CD4-positive, alpha-beta T cell (primary cell): ENCODE measurements around the gene ACSL4. TPM values are rescaled to one million over a fixed set of nuclear protein-coding genes. Genes with fewer than 3 reads are reported as not detected.
A peak's percentile ranks its signal among the peaks of the same experiment; 100 is the strongest.

Source experiments
- ATAC-seq: fragments of 200-7000 bp; cut with Tn5 transposase; one replicate; pipeline ENCODE4 v1.10.0; 2022; ENCODE audit warnings: mild to moderate bottlenecking; ENCODE audit not compliant: poor library complexity
- CTCF ChIA-PET: fragments of 350-600 bp; sonication (Branson Sonifier 250); formaldehyde crosslinking; loops from one replicate; lab custom pipeline; 2021; ENCODE audit warnings: antibody characterized with exemption, inconsistent platforms; lab: Charles Lee
- POLR2A ChIA-PET: fragments of 350-600 bp; sonication (Branson Sonifier 250); formaldehyde crosslinking; loops from one replicate; lab custom pipeline; 2021; ENCODE audit warnings: antibody characterized with exemption, inconsistent platforms; lab: Charles Lee
- DNase-seq, 14 experiments: peaks; one replicate each; pipeline ENCODE4 v3.0.0-alpha.2; 2013 to 2020; ENCODE audit warnings: mixed read lengths in 2 of 14
- H3K27ac ChIP-seq, 2 donors: one replicate each; pipeline versions ENCODE4 v1.5.1 to v1.7.0; 2013; ENCODE audit warnings: low read length in 2 of 2, low read depth in 1 of 2, mild to moderate bottlenecking in 1 of 2
- H3K27me3 ChIP-seq, 2 experiments: 1 replicate in 1 of 2; 2 replicates in 1 of 2; pipeline versions ENCODE4 v1.6.1 to v1.7.0; 2013; ENCODE audit warnings: low read length in 2 of 2, control low read depth in 1 of 2, mild to moderate bottlenecking in 1 of 2, moderate library complexity in 1 of 2; ENCODE audit not compliant: insufficient read depth in 2 of 2, control insufficient read depth in 1 of 2
- H3K36me3 ChIP-seq: one replicate; pipeline ENCODE4 v1.6.1; 2013; ENCODE audit warnings: low read length, control low read depth; ENCODE audit not compliant: insufficient read depth
- H3K4me1 ChIP-seq: one replicate; pipeline ENCODE4 v1.6.1; 2013; ENCODE audit warnings: low read length, control low read depth; ENCODE audit not compliant: insufficient read depth
- H3K4me3 ChIP-seq: one replicate; pipeline ENCODE4 v1.5.1; 2013; ENCODE audit warnings: mild to moderate bottlenecking, low read length, moderate library complexity
- H3K9me3 ChIP-seq, 2 experiments: 1 replicate in 1 of 2; 2 replicates in 1 of 2; pipeline versions ENCODE4 v1.6.1 to v1.7.0; 2013; ENCODE audit warnings: low read length in 2 of 2, mild to moderate bottlenecking in 2 of 2, control low read depth in 1 of 2, moderate library complexity in 1 of 2; ENCODE audit not compliant: control insufficient read depth in 1 of 2, insufficient read depth in 1 of 2
- H3K27ac Mint-ChIP-seq: one replicate; pipeline ENCODE4 v1.8.0; 2020; ENCODE audit warnings: mixed read lengths
- H3K27me3 Mint-ChIP-seq: one replicate; pipeline ENCODE4 v1.8.0; 2021; ENCODE audit warnings: mixed read lengths
- H3K36me3 Mint-ChIP-seq: one replicate; pipeline ENCODE4 v1.8.0; 2021; ENCODE audit warnings: low read depth, mixed read lengths
- H3K4me1 Mint-ChIP-seq: one replicate; pipeline ENCODE4 v1.8.0; 2021; ENCODE audit warnings: low read depth, mixed read lengths
- H3K4me3 Mint-ChIP-seq: one replicate; pipeline ENCODE4 v1.8.0; 2020; ENCODE audit warnings: mild to moderate bottlenecking, mixed read lengths
- H3K9me3 Mint-ChIP-seq: one replicate; pipeline ENCODE4 v1.8.0; 2020; ENCODE audit warnings: mixed read lengths
- CTCF ChIP-seq: fragments of 200-600 bp; IDR thresholded peaks from one replicate; pipeline ENCODE4 v1.8.0; 2022; ENCODE audit warnings: antibody characterized with exemption, mild to moderate bottlenecking
- intact Hi-C, 2 experiments: fragments of 100-400 bp; cut with DNase I in 1 of 2; cut with micrococcal nuclease in 1 of 2; formaldehyde crosslinking; loops; one replicate each; pipeline versions ENCODE4 v1.15.1 to v1.9.0; 2023 to 2025; cut with DNase I, micrococcal nuclease
- total RNA-seq, 174 experiments: library from RNA in 2 of 174; stranded (reverse) in 2 of 174; gene quantifications; one replicate each; pipeline ENCODE4 v1.2.3 and lab custom pipeline; 2021 to 2026

ACSL4 gene
- total RNA-seq, 2 experiments from 2014 or later, result 11.1 to 14.5 TPM

GRCh38 chrX:109624641-109625616 lies 108.1 kb downstream of the ACSL4 start, which contains the start of gene KCNE5:
TSS of gene KCNE5 (minus strand) at chrX:109625172. CDS start at chrX:109625020, 152 bp downstream.
- DNase-seq, result peak in 2 of 14 experiments; percentile 2 to 4
- Mint-ChIP-seq H3K9me3 (no peaks in the 10 kb centered on the region), H3K4me3 (no peak within 1 kb of the TSS), H3K27ac (no peak within 1 kb of the TSS), H3K27me3 (no peaks in the 10 kb centered on the region), H3K36me3 (no peaks in the 10 kb centered on the region), H3K4me1 (no peaks in the 10 kb centered on the region)
- Histone ChIP-seq H3K27me3 (no peaks in the 10 kb centered on the region), H3K27ac (no peak within 1 kb of the TSS), H3K4me1 (no peaks in the 10 kb centered on the region), H3K4me3 (no peak within 1 kb of the TSS), H3K9me3 (no peaks in the 10 kb centered on the region), H3K36me3 (no peaks in the 10 kb centered on the region)
- intact Hi-C loops, result no loop called here
- no peak for TF ChIP-seq CTCF
- ChIA-PET POLR2A (no interaction called here), CTCF (no interaction called here)
- ATAC-seq, result no peak

- H3K4me3 ChIP-seq, result no peak overlapping the region
- H3K9me3 ChIP-seq, result no peaks in the 10 kb centered on the region
- no peaks in the 10 kb centered on the region for H3K36me3 ChIP-seq
- Mint-ChIP-seq H3K4me1 (no peaks in the 10 kb centered on the region), H3K36me3 (no peaks in the 10 kb centered on the region), H3K27me3 (no peaks in the 10 kb centered on the region), H3K27ac (no peak overlapping the region), H3K4me3 (no peak overlapping the region), H3K9me3 (no peaks in the 10 kb centered on the region)
- H3K4me1 ChIP-seq, result no peaks in the 10 kb centered on the region
- ATAC-seq (no peak), DNase-seq (no peak)
- POLR2A ChIA-PET, result no interaction called here
- H3K27me3 ChIP-seq, result no peaks in the 10 kb centered on the region
- TF ChIP-seq CTCF, result no peak
- no peak overlapping the region for H3K27ac ChIP-seq
- intact Hi-C loops, result no loop called here
- CTCF ChIA-PET, result no interaction called here
Observed at GRCh38 chrX:109623997-109624396, 109.1 kb downstream of the ACSL4 start.

DNA sequence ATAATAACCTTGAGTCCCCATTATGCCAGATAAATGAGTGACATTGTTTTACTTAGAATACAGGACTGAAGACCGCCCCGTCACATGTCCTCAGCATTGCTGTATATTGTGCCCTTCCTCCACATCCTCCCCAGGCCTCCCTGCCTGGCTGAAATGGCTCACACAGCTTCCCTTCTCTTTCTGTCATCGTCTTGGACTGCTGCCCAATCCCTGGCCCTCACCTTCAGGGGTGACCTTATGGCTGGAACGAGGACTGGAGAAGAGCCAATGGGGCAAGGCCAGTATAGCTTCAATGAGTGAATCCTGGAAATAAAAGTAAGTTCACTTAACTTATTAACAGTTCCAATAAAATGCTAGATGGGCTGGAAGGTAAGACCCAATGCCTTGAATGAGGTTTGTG lies 110.8 kb downstream of the ACSL4 start:
- intact Hi-C loops, result no loop called here
- ATAC-seq (no peak), DNase-seq (no peak)
- no peak for TF ChIP-seq CTCF
- H3K9me3 ChIP-seq, result no peaks in the 10 kb centered on the region
- Mint-ChIP-seq H3K27me3 (no peaks in the 10 kb centered on the region), H3K36me3 (no peaks in the 10 kb centered on the region), H3K27ac (no peak overlapping the region), H3K4me1 (no peaks in the 10 kb centered on the region), H3K4me3 (no peak overlapping the region), H3K9me3 (no peaks in the 10 kb centered on the region)
- H3K4me3 ChIP-seq, result no peak overlapping the region
- no peaks in the 10 kb centered on the region for H3K27me3 ChIP-seq
- H3K27ac ChIP-seq, result no peak overlapping the region
- H3K36me3 ChIP-seq, result no peaks in the 10 kb centered on the region
- no peaks in the 10 kb centered on the region for H3K4me1 ChIP-seq
- POLR2A ChIA-PET, result no interaction called here
- CTCF ChIA-PET, result no interaction called here
